Stimulated activated CD8-positive, alpha-beta memory T cell treated with anti-CD3 and anti-CD28 coated beads, Interleukin-4, amount 100 ng/mL, for 24 hours (primary cell): Measurements from ENCODE around the gene CDK9.
"Not testable (repeated sequence)": the region's sequence is repeated elsewhere in the genome, so short reads cannot be mapped to it uniquely, and the experiment has no call there.

Source experiments
- DNase-seq: peaks from one replicate; pipeline ENCODE4 v3.0.0-alpha.2; 2020; ENCODE audit warnings: low read depth

The CDK9 gene

DNA sequence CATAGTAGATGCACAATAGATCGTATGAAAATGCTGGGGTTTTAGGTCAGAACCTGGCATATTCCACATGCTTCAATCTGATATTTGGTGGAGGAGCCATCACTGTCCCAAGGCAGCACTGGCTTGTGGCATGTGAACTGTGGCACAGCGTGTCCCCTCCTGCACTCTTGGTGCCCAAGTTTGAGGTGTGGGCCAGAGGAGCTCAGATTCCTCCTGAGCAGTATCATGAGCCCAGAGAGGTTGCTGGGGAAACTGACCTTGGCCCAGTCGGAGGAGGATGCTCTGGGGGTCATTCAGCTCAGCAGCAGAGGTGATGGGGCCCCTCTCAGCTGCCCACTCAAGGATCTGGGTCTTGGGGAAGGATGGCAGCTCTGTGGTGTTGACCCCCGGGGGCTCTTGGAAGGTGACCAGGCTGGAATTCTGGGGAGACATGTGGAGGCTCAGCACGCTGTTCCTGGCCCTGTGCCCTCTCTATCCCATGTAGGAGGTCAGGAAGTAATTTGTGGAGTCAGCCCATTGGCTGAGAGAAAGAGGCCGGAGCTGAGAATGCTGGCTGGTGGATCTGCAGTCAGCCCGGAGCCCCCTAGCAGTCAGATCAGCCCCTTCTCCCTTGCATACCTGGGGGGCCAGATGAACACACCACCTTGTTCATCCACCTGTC, 40.5 kb downstream of the CDK9 start:
- DNase-seq: no peak

- DNase-seq: no peak
Measured at GRCh38 chr9:127828262-127829031, 42.6 kb downstream of the CDK9 start.

- no peak for DNase-seq
Measured at GRCh38 chr9:127829205-127829906, 43.5 kb downstream of the CDK9 start.

DNA sequence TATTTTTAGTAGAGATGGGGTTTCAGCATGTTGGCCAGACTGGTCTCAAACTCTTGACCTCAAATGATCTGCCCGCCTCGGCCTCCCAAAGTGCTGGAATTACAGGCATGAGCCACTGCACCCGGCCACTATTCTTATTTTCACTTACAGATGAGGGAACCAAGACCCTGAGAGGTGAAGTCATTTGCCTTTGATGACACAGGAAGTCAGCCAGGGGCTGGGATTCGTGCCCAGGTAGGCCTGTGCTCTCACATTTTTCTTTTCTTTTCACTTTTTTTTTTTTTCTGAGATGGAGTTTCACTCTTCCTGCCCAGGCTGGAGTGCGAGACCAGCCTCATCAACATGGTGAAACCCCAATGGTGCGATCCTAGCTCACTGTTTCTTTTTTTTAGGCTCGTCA, 46.4 kb downstream of the CDK9 start:
- DNase-seq: no peak

DNA sequence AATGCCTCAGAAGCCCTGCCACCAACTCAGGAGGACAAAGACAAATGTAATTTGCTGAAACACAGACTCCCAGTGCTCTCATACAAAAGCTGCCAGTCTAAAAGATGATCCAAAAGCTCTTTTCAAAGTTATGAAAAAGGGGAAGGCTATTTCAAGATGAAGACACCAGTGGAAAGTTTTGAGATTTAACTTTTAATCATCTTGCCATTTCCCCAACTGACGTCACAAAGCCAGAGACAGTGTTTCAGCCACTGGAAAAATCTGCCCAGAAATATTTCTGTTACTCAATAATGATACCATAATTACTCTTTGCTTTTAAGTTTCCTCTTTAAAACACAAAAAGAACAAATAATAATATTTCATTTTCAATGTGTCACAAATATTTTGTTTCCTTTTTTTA, 47.7 kb downstream of the CDK9 start:
- DNase-seq: no peak

DNA sequence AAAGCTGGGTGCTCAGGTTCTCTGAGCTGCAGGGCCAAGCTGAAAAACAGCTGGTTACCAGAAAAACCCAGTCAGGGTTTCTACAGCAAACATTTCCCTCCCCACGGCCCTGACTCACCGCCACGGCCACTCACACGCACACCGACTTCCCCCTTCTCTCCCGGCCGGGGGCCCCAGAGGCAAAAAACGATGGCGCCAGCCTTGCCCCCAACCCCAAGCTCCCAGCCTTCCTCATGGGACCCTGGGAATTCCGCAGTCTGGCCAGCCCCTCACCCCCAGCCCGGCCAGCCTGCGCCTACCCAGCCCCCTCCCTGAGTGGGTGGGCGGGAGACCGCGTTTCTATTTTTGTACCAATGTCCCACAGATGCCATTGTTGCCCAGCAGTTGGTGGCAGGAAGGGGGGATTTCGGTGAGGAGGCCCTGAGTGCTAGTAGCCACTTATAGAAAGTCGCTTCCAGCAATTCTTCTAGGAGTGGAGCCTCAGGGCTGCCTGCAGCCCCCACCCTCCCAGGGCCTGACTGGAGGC, 50.2 kb downstream of the CDK9 start:
- DNase-seq: no peak

DNA sequence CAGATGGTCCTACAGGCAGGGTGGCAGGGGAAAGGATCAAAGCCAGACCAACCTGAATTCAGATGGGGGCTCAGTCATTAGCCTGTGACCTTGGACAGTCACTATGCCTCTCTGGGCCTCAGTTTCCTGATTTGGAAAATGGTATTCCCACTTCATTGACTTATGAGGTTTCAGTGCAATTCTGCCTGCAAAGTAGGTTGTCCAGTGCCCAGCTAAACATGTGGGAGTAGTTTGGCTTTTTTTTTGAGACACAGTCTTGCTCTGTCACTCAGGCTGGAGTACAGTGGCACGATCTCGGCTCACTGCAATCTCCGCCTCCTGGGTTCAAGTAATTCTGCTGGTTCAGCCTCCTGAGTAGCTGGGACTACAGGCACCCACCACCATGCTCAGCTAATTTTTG, 50.7 kb downstream of the CDK9 start:
- DNase-seq: not testable (repeated sequence)

DNA sequence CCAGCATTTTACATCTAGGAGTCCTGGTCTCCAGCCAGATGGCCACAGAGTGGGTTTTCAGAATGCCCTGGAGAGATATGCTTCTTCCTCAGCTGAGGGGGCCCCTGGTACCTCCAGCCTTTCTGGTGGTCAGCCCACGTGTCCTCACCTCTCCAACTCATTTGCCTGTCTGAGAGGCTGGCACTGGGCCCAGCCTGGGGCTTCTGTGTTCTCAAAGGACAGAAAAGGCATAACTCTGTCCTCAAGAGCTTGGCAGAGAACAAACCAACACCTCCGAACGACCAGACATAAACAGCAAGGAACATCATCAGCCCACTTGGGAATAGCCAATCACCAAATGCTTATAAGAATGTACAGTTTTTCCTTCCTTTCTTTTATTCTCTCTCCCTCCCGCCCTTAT, 51.5 kb downstream of the CDK9 start:
- no peak for DNase-seq

DNA sequence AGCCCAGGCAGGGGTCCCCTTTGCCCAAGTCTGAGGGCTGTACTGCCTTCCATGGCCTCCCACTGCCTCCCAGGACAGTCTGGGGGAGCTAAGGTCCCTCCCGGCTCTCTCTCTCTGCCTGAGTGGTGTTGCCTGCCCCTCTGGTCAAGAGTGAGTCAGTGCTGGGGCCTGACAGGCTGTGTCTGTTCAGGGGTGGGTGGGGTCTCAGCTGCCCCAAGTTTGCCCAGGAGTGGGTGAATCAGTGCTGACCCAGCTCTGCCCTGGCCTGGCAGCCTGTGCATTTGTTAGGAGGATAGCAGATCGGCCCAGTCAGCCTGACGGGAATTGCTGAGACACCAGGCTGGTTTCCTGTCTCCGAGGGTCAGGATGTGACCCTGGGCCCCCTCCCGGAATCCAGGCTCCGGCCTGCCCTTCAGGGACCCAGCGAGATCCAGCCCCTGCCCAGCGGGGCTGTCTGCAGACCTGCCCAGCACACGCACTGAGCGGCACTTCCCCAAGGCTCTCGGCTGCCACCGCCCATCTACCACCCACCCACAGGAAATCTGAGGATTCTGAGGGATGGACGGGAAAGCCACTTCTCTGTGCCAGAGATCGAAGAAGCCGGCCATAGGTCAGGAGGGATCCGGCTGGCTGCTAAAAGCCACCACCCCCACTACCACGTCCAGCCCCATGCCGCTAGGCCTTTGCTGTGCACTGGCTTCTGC, 52.7 kb downstream of the CDK9 start:
- no peak for DNase-seq
